ENCODE results near the gene AVL9. TPM values are rescaled to one million over a fixed set of nuclear protein-coding genes. Genes with fewer than 3 reads are reported as not detected.

The AVL9 gene
- total RNA-seq, 1 experiment from 2014 or later: 41.3 TPM

DNA sequence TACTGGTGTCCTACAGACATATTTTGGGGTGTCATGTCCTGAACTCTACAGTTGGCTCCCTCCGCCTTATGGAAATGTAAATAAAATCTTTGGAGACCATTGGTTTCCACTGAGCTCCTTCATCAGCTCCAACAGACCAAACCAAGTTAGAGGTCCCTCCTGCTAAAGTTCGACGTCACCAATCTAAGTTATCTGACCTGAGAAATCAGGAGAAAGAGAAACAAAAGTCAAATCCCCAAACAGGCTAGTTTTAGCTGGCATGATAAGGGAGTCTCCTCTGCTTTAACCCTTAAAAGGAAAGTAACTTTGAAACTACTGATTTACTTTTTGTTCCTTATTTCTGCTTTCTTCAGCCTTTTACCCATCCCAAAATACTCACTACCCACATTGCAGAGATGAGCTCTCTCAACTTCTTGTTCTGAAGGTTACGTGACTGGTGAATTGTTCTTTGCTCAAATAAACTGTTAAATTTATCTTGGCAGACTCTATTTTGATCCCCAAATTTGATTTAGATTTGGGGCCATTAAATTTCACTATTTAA, 39.9 kb downstream of the AVL9 start:
- no peak for DNase-seq (ENCODE audit: low spot score)

- DNase-seq (ENCODE audit: low spot score): no peak
These were observed 40.7 kb downstream of the AVL9 start for GRCh38 chr7:32536016-32536415.

DNA sequence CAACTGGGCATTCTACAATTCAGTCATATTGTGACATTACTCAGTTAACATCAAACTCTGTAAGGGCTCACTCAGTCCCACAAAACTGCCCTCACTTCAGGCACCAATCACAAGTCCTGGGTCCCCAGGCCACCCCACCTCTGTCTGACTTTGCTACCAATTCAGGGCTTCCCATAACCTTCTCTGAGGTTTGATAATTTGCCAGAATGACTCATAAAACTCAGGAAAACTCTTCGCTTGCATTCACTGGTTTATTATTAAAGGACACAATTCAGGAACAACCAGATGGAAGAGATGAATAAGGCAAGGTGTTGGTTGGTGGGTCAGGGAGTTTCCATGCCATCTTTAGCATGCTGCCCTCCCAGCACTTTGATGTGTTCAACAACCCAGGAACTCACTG, 41.3 kb downstream of the AVL9 start:
- peak; percentile 88 for DNase-seq (ENCODE audit: low spot score)

GRCh38 chr7:32537760-32538159, 42.5 kb downstream of the AVL9 start:
- DNase-seq (ENCODE audit: low spot score): no peak

GRCh38 chr7:32539366-32539765, 44.1 kb downstream of the AVL9 start:
- no peak for DNase-seq (ENCODE audit: low spot score)

GRCh38 chr7:32539919-32540531, 44.7 kb downstream of the AVL9 start:
- DNase-seq (ENCODE audit: low spot score): no peak

- no peak for DNase-seq (ENCODE audit: low spot score)
These were observed 47.3 kb downstream of the AVL9 start for GRCh38 chr7:32542595-32542994.

- no peak for DNase-seq (ENCODE audit: low spot score)
These were observed 64.2 kb downstream of the AVL9 start for GRCh38 chr7:32559480-32559879.

GRCh38 chr7:32560075-32560474, 64.8 kb downstream of the AVL9 start:
- DNase-seq (ENCODE audit: low spot score): no peak

- no peak for DNase-seq (ENCODE audit: low spot score)
These were observed 66.3 kb downstream of the AVL9 start for GRCh38 chr7:32561613-32562012.

DNA sequence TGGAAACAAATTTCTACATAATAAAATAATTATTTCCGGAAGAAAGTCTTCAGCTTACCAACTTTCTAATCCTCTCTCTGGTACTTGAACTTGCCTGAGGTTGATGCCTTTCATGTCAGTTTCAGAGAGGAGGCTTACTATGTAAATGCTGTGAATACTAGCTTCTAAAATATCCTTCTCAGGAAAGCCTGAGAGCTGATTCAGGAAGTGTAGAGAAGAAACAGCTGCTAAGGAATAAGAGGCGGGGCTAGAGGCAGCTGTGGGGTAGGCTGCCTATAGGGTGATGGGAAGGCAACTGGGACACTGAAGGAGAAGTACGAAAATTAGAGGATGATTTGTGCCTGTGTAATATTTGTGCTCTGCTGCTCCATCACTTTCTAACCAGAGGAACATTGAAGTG, 69.3 kb downstream of the AVL9 start:
- DNase-seq (ENCODE audit: low spot score): peak; percentile 33

GRCh38 chr7:32569388-32570289, 74.3 kb downstream of the AVL9 start:
- no peak for DNase-seq (ENCODE audit: low spot score)

- no peak for DNase-seq (ENCODE audit: low spot score)
These were observed 77.9 kb downstream of the AVL9 start for GRCh38 chr7:32573110-32573687.

DNA sequence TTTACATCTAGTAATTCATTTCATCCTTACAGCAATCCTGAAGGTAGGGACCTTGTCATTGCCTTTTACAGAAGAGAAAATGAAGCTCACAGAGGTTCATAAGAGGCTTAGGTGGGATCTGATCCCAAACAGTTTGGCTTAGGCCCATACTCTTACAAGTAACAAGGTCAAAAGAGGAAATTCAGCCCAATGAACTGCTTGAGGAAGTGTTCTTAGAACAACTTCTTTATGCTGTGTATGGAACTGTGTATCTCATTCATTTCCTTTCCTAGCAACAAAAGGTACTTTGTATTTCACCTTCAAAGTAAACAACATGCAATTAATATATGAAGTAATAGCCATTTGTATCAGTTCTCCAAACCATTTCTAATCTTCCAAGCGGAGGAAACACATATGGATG, 79.3 kb downstream of the AVL9 start:
- no peak for DNase-seq (ENCODE audit: low spot score)

- DNase-seq (ENCODE audit: low spot score): no peak
These were observed 82.1 kb downstream of the AVL9 start for GRCh38 chr7:32577421-32577820.

DNA sequence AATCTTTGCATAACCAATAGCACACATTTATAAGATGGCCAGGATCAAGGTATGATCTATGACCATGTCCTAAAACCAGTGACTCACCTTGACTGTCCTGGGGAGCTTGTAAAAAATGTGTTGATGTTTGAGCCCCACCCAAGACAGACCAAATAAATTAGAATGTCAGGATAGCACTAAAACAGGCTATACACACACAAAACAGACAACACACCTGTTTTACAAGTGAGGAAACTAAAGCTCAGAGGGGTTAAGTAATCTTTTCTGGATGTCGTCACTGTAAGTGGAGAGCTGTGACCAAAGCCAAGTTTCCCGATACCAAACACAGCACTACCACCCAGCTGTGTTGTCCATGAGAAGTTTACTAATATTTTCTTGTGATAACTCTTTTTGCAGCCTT, 84.5 kb downstream of the AVL9 start:
- no peak for DNase-seq (ENCODE audit: low spot score)

DNA sequence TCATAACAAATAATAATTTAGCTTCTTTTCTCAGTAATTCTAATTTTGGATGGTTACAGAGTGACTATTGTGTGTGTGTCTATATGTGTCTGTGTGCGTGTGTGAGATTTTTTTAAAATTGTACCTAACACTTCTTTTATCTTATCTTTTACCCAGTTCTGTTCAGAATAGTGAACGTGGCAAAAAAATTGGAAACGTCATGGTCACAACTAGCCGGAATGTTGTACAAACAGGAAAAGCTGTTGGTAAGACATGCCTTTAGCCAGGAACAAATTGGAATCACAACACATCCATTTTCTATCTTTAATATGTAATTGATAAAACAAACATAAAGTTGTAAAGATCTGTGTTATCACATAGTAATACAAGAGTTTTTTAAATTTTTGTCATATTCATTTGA, 85.4 kb downstream of the AVL9 start:
- no peak for DNase-seq (ENCODE audit: low spot score)

DNA sequence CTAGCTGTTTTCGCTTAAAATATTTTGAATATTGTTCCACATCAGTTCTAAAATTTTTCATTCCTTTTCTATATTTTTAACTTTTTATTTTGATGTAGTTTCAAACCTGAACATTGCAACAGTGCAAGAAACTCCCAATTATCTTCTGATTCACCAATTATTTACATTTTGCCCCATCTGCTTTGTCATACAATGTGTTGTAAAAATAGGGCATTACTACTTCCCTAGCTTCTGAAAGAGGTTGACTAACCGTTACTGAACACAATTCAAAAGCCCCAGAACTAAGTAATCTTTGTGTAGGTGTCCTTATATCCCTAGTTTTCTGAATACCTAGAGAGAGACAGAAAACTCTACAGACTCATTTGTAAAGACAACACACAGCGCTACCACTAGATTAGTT, 86.7 kb downstream of the AVL9 start:
- DNase-seq (ENCODE audit: low spot score): no peak

DNA sequence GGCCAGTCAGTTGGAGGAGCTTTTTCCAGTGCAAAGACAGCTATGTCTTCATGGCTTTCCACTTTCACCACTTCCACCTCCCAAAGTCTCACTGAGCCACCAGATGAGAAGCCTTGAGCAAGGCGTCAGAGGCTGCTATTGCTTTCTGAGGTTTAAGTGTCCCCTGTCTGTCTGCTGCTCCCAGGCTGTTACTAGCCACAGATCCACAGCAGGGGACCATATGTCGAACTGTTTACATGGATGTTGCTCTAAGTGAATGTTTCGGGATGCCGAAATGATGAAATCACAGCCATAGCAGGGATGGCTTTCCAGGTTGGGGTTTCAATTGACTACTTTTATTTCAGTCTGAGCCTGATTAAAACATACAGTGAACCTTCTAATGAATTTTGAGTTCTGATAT, 88.5 kb downstream of the AVL9 start:
- DNase-seq (ENCODE audit: low spot score): peak; percentile 97

DNA sequence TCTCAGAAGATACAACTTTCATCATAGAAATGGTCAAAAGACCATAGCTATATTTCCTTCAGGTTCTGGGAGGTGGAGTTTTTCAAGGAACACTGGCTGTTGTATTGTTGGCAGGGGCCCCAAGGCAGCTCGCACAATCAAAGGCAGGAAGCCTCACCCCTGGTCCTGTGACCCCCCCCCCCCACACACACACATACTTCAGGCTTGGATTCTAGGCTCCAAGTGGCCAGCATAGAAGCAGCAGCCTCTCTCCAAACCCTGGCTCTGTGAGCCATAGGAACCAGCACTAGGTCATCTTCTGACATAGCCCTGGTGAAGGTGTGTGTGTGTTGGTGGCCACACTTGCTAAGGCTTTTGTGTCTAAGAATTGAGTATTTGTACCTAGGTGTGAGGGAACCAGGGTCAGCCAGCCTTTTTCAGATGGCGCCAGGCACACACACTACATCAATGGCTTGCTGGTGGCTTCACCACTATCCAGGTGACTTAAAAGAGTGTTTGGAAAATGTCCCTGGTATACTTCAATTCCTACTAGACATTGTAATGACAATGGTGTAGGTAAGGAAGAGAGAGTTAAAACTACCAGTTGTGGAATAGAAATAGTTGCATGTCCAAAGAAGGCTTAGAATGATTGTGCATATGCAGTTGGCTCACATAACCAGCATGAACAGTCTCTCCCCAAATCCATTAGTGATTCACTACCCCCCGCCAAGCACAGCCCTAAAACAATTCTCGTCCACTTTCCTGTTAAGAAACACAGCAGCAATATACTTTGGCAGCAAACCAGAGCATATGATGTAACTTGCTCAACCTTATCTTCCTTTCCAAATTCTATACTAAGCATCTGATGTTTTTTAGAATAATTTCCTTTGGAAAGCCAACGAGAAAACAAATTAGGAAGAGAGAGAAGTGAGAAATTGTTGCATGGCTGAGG, 91.3 kb downstream of the AVL9 start:
- peak; percentile 95 for DNase-seq (ENCODE audit: low spot score)

DNA sequence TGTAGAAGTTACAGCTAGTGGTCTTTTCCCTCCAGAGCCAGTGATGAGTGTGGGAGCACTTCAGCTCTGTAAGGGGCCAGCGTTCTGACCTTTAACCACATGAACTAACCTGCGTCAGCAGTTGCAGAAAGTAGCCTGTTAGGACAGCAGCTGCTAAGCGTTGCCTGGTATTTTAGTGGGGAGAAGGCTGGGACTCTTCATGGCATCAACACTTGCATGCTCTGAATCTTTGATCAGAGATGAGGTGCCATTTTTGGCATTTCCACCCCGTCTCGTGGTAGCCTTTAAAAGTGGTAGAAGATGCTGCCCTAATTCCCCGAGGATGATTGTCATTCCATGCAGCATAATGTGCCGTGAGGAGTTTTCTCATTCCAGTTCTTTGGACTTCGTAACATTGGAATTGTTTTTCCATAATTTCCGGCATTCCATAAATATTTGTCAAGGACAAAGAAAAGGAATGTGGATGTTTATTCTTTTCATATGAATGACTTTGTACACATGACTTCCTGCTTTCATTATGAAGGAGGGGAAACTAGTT, 92.2 kb downstream of the AVL9 start:
- DNase-seq (ENCODE audit: low spot score): peak; percentile 82
